ENCODE data around the gene SYNE1.

SYNE1 gene

GRCh38 chr6:152301765-152302568 lies 335.2 kb downstream of the SYNE1 start:
- DNase-seq: no peak

DNA sequence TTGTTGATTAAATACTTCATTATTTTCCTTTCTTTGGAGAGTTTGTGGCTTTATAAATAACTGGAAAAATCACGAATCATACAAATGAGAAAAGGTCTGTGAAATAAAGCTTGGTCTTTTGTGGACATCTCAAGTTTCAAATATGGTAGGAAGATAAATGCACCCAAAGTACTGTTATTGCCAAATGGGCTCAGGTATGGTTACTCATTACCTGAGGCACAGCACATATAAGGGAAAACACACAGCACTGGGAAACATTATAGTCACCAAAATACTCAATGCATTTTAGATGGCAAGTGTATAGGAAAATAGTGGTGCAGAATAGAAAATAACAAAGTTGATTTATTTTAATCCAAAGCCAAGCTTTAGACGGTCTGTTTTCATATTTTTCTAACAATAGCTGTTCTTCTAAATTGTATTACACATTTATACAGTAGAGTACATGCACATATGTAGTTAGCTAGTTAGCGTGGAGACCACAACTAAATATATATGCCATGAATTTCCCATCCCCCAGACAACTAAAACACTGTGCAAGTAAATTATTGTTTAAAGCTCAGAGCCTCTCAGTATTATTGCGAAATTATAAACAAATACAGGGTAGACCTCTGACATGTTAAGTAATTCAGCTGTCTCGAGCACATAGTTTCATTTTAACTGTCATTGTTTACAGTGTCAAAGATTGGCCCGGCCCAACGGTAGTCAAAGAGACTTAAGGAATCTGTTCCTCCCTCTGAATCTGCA lies 336.0 kb downstream of the SYNE1 start:
- no peak for DNase-seq

- no peak for DNase-seq
Observed at GRCh38 chr6:152300517-152300916, 336.6 kb downstream of the SYNE1 start.

GRCh38 chr6:152298848-152299735 lies 338.1 kb downstream of the SYNE1 start:
- no peak for DNase-seq

- DNase-seq: no peak
Observed at GRCh38 chr6:152298055-152298647, 339.0 kb downstream of the SYNE1 start.

GRCh38 chr6:152296648-152297376 lies 340.4 kb downstream of the SYNE1 start:
- no peak for DNase-seq

DNA sequence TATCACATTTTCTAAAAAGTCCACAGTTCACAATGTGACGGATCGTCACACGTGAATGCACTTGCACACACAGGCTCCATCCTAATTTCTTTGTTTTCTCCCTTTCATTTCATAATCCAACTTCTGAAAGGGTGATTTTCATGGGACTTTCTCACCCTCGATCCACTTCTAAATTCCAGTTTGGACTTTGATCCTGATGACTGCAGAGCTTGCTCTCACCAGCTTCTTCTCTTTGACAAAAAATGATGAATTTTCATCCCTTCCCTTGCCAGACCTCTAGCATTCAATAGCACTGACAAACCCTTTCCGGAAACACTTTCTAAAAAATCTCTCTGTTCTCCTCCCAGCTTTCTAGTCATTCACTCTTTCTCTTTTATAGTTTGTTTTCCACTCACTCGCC lies 341.2 kb downstream of the SYNE1 start:
- no peak for DNase-seq

GRCh38 chr6:152295346-152295745 lies 341.8 kb downstream of the SYNE1 start:
- DNase-seq: no peak

- no peak for DNase-seq
Observed at GRCh38 chr6:152293404-152293803, 343.8 kb downstream of the SYNE1 start.

- no peak for DNase-seq
Observed at GRCh38 chr6:152292555-152292954, 344.6 kb downstream of the SYNE1 start.

DNA sequence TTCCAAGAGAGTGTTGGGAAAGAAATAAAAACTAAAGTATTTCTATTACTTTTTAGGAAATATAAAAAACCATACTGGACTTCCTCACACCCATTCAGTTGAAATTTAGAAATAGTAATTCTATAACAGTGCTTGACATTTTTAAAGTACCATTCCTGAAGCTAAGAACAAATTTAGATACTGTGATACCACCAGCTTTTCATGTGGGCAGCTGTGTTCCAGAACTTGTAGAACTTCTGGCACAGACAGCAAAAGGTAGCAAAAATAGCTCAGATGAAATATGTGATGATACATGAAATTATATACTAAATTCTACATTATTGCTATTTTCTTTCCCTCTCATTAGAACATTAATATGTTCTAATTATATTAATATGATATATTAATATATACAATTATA lies 346.5 kb downstream of the SYNE1 start:
- no peak for DNase-seq

GRCh38 chr6:152277826-152278329 lies 359.3 kb downstream of the SYNE1 start:
- no peak for DNase-seq

GRCh38 chr6:152273638-152274037 lies 363.5 kb downstream of the SYNE1 start:
- no peak for DNase-seq

GRCh38 chr6:152273002-152273401 lies 364.2 kb downstream of the SYNE1 start:
- no peak for DNase-seq

GRCh38 chr6:152272486-152272885 lies 364.7 kb downstream of the SYNE1 start:
- DNase-seq: no peak

- DNase-seq: no peak
Observed at GRCh38 chr6:152271776-152272464, 365.2 kb downstream of the SYNE1 start.

GRCh38 chr6:152270301-152270925 lies 366.7 kb downstream of the SYNE1 start:
- DNase-seq: no peak

GRCh38 chr6:152268846-152269442 lies 368.2 kb downstream of the SYNE1 start:
- DNase-seq: no peak

GRCh38 chr6:152267967-152268845 lies 369.0 kb downstream of the SYNE1 start:
- no peak for DNase-seq
